Measurements from ENCODE around the gene RNF152. TPM values are rescaled to one million over a fixed set of nuclear protein-coding genes. Genes with fewer than 3 reads are reported as not detected.

The RNF152 gene
- total RNA-seq, 1 donor from 2014 or later, result 24.1 TPM

DNA sequence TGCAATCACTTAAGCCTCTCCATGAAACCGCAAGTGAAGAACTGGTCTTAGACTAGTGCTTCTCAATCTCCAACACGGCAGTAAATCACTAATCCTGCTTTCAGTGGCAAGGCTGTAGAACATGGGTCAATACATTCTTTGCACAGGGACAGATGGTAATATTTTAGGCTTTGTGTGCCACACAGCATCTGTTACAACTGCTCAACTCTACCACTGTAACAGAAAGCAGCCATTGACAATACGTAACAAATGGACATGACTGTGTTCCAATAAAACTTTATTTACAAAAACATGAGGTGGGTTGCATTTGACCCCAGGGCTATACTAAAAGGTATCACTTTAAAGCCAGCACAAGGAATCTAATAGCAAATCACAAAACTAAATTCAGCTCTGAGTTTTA, 51.1 kb downstream of the RNF152 start:
- Histone ChIP-seq H3K4me3 (no peak overlapping the region), H3K27ac (no peak overlapping the region), H2AFZ (replicated peaks) (no peak overlapping the region), H3K27me3 (no peaks in the 10 kb centered on the region), H3K9ac (no peak overlapping the region), H3K4me2 (no peak overlapping the region), H3K9me3 (ENCODE audit: low read depth) (no peaks in the 10 kb centered on the region), H3K4me1 (no peaks in the 10 kb centered on the region), H3K79me2 (ENCODE audit: low read depth) (peaks cover 62% of the 10 kb centered on the region), H3F3A (ENCODE audit: low read depth) (no peaks in the 10 kb centered on the region), H3K36me3 (no peaks in the 10 kb centered on the region), H4K20me1 (ENCODE audit: low read depth) (no peaks in the 10 kb centered on the region)
- no peak overlapping the region for H3K4me3 Mint-ChIP-seq
- no peaks in the 10 kb centered on the region for H3K27me3 Mint-ChIP-seq (ENCODE audit: insufficient read depth, low read depth)
- H3K36me3 Mint-ChIP-seq, result peaks cover 76% of the 10 kb centered on the region
- peaks cover 39% of the 10 kb centered on the region for H3K9me3 Mint-ChIP-seq
- H3K27ac Mint-ChIP-seq, result no peak overlapping the region
- DNase-seq (ENCODE audit: low spot score), result no peak
- no peak for TF ChIP-seq EZH2phosphoT487 (IDR thresholded peaks at IDR 0.05)
- TF ChIP-seq, protein P1, sequence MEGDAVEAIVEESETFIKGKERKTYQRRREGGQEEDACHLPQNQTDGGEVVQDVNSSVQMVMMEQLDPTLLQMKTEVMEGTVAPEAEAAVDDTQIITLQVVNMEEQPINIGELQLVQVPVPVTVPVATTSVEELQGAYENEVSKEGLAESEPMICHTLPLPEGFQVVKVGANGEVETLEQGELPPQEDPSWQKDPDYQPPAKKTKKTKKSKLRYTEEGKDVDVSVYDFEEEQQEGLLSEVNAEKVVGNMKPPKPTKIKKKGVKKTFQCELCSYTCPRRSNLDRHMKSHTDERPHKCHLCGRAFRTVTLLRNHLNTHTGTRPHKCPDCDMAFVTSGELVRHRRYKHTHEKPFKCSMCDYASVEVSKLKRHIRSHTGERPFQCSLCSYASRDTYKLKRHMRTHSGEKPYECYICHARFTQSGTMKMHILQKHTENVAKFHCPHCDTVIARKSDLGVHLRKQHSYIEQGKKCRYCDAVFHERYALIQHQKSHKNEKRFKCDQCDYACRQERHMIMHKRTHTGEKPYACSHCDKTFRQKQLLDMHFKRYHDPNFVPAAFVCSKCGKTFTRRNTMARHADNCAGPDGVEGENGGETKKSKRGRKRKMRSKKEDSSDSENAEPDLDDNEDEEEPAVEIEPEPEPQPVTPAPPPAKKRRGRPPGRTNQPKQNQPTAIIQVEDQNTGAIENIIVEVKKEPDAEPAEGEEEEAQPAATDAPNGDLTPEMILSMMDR (IDR thresholded peaks at IDR 0.05), result no peak
- TF ChIP-seq EZH2 (IDR thresholded peaks at IDR 0.05), result no peak
- H3K4me1 Mint-ChIP-seq, result peaks cover 7% of the 10 kb centered on the region

DNA sequence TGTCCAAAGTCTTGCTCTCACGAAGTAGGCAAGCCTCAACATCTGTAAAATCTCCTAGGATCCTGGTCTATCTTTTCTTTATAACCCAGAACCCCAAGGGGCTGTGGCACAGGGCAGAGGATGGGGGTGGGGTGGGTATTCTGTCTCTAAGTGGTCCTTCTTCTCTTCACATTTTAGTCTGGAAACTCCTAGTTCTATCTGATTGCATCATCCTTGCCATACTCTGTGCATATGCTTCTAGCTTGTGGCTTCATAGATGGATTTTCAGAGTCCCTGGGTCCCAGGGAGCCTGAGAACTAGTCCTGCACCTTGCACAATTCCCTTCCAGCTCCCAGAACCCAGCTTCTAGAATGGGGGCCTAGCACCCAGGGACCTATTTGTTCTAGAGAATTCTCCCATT, 52.5 kb downstream of the RNF152 start:
- Mint-ChIP-seq H3K36me3 (peaks cover 78% of the 10 kb centered on the region), H3K9me3 (peaks cover 43% of the 10 kb centered on the region), H3K4me3 (no peak overlapping the region), H3K27ac (no peak overlapping the region), H3K27me3 (ENCODE audit: insufficient read depth, low read depth) (no peaks in the 10 kb centered on the region), H3K4me1 (peaks cover 7% of the 10 kb centered on the region)
- Histone ChIP-seq H3K4me3 (no peak overlapping the region), H3K27me3 (no peaks in the 10 kb centered on the region), H2AFZ (replicated peaks) (no peak overlapping the region), H3K9ac (no peak overlapping the region), H3K4me2 (no peak overlapping the region), H3K79me2 (ENCODE audit: low read depth) (peaks cover 60% of the 10 kb centered on the region), H3K27ac (no peak overlapping the region), H4K20me1 (ENCODE audit: low read depth) (no peaks in the 10 kb centered on the region), H3K9me3 (ENCODE audit: low read depth) (no peaks in the 10 kb centered on the region), H3K4me1 (no peaks in the 10 kb centered on the region), H3F3A (ENCODE audit: low read depth) (no peaks in the 10 kb centered on the region), H3K36me3 (no peaks in the 10 kb centered on the region)
- DNase-seq (ENCODE audit: low spot score), result no peak
- no peak for TF ChIP-seq EZH2phosphoT487 (IDR thresholded peaks at IDR 0.05)
- no peak for TF ChIP-seq EZH2 (IDR thresholded peaks at IDR 0.05)
- TF ChIP-seq, protein P1 (IDR thresholded peaks at IDR 0.05), result no peak

DNA sequence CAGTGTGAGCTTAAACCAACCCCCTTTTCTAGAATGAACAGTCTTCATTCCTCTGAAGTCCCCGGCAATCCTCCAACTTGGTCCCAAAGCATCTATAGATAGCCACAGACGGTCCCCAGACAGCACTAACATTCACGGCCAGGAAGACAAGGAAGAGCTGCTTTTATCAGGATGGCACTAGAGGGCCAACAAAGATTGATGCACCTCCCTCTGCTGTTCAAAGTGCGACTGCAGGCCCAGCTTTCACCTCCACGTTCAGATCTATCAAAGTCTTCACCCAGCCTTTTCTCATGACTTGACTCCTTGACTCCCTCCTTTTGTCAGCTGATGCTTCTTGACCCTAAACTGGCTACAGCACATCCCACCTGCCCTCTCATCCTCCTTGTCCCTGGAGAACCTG, 54.3 kb downstream of the RNF152 start:
- Mint-ChIP-seq H3K9me3 (peaks cover 44% of the 10 kb centered on the region), H3K4me3 (no peak overlapping the region), H3K36me3 (peaks cover 75% of the 10 kb centered on the region), H3K4me1 (peaks cover 7% of the 10 kb centered on the region), H3K27ac (no peak overlapping the region), H3K27me3 (ENCODE audit: insufficient read depth, low read depth) (no peaks in the 10 kb centered on the region)
- TF ChIP-seq EZH2phosphoT487 (IDR thresholded peaks at IDR 0.05) (no peak), EZH2 (IDR thresholded peaks at IDR 0.05) (no peak)
- TF ChIP-seq, protein P1 (IDR thresholded peaks at IDR 0.05), result no peak
- peaks cover 62% of the 10 kb centered on the region for H3K79me2 ChIP-seq (ENCODE audit: low read depth)
- H3K36me3 ChIP-seq, result no peaks in the 10 kb centered on the region
- no peaks in the 10 kb centered on the region for H4K20me1 ChIP-seq (ENCODE audit: low read depth)
- no peak overlapping the region for H2AFZ ChIP-seq (replicated peaks)
- no peaks in the 10 kb centered on the region for H3K4me1 ChIP-seq
- no peaks in the 10 kb centered on the region for H3F3A ChIP-seq (ENCODE audit: low read depth)
- H3K9me3 ChIP-seq (ENCODE audit: low read depth), result no peaks in the 10 kb centered on the region
- H3K9ac ChIP-seq, result no peak overlapping the region
- no peak overlapping the region for H3K4me3 ChIP-seq
- DNase-seq (ENCODE audit: low spot score), result no peak
- H3K27me3 ChIP-seq, result no peaks in the 10 kb centered on the region
- H3K27ac ChIP-seq, result no peak overlapping the region
- H3K4me2 ChIP-seq, result no peak overlapping the region
